Measurements from ENCODE around the gene RAP2A.

DNA sequence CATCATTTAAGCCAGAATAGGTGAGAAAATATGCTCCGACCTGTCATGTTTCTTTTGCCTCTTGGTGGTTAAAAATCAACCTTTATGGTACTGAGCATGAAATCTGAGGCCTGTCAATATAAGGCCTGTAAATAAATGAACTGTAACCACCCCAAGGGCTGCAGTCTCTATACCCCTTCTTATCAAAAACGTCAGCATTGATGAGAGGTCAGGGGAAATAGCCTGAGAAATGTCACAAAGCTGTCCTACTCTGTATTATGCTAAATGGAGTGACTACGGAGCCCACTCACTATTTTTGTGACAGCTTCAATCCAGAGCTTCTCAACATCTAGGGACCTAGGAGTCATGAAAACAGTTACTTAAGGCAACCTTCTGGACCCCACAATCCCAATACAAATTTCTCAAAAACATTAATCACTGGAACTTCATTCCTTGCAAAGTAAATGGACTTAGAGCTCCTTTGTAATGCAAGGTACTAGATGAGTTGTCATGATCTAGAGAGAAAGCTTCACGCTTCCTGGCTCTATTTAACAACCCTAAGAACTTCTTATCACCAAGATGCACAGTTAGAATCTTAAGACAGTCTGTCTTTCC lies 2.7 kb upstream of the RAP2A start:
- TF ChIP-seq, protein P1, sequence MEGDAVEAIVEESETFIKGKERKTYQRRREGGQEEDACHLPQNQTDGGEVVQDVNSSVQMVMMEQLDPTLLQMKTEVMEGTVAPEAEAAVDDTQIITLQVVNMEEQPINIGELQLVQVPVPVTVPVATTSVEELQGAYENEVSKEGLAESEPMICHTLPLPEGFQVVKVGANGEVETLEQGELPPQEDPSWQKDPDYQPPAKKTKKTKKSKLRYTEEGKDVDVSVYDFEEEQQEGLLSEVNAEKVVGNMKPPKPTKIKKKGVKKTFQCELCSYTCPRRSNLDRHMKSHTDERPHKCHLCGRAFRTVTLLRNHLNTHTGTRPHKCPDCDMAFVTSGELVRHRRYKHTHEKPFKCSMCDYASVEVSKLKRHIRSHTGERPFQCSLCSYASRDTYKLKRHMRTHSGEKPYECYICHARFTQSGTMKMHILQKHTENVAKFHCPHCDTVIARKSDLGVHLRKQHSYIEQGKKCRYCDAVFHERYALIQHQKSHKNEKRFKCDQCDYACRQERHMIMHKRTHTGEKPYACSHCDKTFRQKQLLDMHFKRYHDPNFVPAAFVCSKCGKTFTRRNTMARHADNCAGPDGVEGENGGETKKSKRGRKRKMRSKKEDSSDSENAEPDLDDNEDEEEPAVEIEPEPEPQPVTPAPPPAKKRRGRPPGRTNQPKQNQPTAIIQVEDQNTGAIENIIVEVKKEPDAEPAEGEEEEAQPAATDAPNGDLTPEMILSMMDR (IDR thresholded peaks at IDR 0.05; ENCODE audit: insufficient read depth, low read length, poor library complexity, severe bottlenecking), result no peak
- no peak for TF ChIP-seq EZH2phosphoT487 (conservative IDR thresholded peaks at IDR 0.05; ENCODE audit: low read length)

Measured in SU-DHL-6 (cell line).